OCI-M2 (cell line): Measurements from ENCODE around the gene PMIS2.

Experiments used
- DNase-seq: peaks from one replicate; lab custom pipeline; 2025; ENCODE audit not compliant: unreplicated experiment; lab: John Stamatoyannopoulos, UW

Gene PMIS2

GRCh38 chr19:35585848-35586247 is at the start of gene PMIS2:
PMIS2 (plus strand) TSS chr19:35586173; CDS start chr19:35586260, 87 bp downstream.
- no peak for DNase-seq

DNA sequence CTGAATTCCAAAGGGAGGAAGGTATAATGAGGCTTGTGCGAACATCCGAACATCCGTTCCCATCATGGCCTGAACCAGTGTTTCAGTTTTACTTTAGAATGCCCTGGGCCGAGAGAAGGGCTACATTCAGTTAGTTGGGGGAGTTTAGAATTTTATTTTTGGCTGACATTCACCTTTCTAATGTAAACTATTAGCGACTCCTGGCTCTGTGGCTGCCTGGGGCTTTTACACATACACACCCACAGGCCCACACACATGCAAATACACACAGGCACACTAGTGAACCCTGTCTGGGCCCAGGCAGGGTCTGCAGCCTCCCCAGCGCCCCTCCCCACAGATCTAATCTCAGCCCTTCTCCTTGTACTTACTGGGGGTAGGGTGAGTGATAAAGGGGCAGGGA is 46.7 kb upstream of the PMIS2 start:
- no peak for DNase-seq

GRCh38 chr19:35539850-35540249 is 46.1 kb upstream of the PMIS2 start:
- no peak for DNase-seq

DNA sequence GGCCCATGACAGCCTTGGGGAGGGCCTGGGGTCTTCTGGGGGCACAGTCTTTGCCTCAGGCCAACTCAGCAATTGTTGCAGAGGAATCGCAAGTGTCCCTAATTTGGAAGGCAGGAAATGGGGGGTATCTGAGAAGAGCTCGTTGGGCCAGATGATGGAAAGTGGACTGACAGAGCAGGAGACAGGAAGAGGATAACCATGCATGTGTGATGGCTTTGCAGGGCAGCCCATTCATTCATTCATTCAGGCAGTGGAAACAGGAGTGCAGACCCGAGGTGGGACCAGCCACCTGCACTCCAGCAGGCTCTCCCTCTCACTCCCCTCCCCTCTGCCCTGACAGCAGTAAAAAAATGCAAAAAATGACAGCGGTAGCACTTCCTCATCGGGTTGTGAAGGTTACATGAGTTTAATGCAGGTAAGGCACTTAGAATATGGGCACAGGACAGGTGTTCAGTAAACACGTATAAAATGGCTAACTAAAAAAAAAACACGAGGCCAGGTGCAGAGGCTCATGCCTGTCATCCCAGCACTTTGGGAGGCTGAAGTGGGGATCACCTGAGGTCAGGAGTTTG is 45.5 kb upstream of the PMIS2 start:
- no peak for DNase-seq

- DNase-seq = no peak
Measured at GRCh38 chr19:35542209-35542608, 43.8 kb upstream of the PMIS2 start.

GRCh38 chr19:35543280-35544109 is 42.5 kb upstream of the PMIS2 start:
- no peak for DNase-seq

GRCh38 chr19:35544110-35544802 is 41.7 kb upstream of the PMIS2 start:
- DNase-seq = no peak

- peak; percentile 98 for DNase-seq
Measured at GRCh38 chr19:35545001-35545854, 40.7 kb upstream of the PMIS2 start, which contains the start of gene TMEM147. TMEM147 (plus strand) TSS chr19:35545626; CDS start chr19:35545740, 114 bp downstream.

DNA sequence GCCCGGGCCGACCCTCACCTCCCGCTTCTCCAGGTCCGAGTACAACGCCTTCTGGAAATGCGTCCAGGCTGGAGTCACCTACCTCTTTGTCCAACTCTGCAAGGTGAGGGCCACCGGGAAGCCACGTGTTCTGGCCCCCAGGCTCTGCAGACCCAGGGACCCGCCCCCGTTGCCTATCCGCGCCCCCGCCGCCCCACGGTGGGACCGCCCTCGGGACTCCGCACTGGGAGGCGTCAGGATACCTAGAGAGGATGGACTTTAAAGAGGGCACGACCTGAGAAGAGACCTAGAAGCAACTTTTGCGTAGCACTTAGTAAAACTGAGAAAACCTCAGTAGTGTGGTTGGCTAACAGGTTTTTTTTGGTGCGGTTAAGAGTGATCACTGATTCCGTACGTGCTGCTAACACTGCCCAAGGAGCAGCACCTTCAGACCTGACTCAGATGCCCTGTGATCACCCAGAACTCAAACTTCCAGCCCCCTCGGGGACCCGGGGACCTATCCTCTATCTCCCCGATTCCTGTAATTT is 40.1 kb upstream of the PMIS2 start:
- no peak for DNase-seq

- DNase-seq = no peak
Measured at GRCh38 chr19:35546532-35546931, 39.4 kb upstream of the PMIS2 start.

DNA sequence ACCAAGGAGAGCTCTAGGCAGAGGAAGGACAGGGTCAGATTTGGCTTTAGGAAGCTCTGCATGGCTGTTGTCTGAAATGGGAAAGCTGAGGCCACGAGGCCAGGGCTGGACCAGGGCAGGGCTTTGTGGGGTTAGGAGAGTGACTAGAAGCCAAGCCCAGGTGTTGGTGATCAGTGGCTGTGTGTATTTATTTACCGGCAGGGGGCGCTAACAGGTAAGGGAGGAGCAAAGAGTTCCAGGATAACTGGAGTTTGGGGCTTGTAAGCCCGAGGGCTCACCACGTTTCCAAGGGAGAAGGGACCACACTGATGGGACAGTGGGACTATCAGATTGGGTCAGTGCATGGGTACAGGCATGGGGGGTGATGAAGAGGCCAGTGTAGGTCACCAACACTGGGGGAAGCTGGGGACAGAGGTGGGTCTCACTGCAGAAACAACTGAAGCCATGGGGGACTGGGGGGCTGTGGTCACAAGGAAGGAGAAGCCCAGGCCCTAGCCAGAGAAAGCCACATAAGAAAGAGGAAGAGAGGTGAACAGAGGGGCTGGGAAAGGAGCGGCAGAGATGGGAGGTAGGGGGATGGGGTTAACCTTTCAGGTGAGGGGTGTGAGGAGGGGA is 36.7 kb upstream of the PMIS2 start:
- peak; percentile 38 for DNase-seq

- no peak for DNase-seq
Measured at GRCh38 chr19:35549879-35550523, 36.0 kb upstream of the PMIS2 start.

GRCh38 chr19:35551091-35551810 is 34.7 kb upstream of the PMIS2 start:
- DNase-seq = no peak

DNA sequence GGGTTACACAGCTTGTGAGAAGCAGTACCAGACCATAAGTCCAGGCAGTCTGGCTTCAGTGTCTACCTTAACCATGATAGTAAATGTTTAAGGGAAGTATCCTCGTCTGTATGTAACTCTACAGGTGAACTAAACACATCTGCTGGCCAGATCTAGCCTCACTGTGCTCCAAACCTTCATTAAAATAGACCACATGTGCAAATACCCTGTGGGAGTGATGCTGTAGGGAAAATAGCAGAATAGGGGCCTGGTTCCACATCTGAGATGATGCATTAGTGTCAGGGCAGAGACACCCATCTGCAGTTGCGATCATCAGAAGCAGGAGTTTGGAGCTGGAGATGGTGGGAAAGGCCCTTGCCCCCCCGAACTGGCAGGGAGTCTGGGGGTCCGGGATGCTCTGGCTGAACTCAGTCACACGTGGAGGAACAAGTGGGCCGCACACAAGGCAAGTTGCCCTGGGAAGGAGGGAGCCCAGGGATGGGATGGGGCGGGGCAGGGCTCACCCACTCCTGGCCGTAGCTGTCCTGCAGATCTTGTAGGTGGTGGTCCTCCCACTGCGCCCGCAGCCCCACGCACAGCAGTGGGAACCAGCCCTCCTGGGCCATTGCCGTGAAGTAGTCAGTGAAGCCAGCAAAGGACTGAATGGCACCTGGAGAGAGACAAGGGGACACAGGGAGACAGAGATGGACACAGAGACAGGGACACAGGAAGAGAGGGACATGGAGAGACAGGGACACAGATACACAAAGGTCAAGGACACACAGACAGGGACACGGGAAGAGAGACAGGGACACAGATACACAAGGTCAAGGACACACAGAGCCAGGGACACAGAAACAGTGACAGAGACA is 33.2 kb upstream of the PMIS2 start:
- no peak for DNase-seq

DNA sequence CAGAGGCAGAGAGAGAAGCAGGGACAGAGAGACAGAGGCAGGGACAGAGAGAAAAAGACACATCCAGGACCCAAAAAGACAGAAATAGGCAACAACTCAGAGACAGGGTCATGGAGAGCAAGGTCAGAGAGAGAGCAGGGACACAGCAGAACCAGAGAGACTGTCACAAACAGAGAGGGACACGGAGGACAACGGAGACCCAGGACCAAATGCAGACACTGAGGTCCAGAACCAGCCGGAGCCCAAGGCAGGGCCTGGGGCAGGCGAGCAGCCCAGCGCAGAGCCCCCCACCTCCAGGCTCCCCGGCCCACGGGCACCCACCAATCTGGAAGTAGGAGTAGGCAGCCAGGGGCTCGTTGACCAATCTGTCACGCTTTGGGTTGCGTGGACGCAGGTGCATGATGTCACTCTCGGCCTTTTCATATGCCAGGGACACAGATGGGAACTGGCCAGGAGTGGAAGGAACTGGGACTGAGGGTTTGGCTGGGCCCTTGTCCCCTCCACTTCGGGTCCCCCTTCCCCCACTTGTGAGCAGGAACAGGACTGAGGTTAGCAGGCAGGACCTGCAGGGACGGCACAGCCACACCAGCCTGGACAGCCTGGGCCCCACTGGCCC is 32.5 kb upstream of the PMIS2 start:
- DNase-seq = no peak

DNA sequence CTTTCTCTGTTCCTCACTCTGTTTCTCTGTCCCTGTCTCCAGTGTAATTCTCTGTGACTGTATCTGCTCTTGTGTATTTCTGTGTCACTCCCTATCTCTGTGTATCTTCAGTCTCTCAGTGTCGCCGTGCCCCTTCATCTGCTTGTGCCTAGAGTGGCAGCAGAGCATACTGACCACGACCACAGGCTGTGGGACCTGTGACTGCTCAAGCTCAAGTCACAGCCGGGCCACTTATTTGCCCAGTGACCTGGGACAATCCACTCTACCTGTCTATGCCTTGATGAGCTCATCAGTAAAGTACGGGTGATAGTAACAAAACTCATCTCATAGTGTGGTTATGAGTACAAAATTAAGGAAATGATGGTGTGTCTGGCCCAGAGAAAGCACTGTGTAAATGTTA is 31.9 kb upstream of the PMIS2 start:
- DNase-seq = no peak

GRCh38 chr19:35555301-35556005 is 30.5 kb upstream of the PMIS2 start:
- peak; percentile 78 for DNase-seq
